SU-DHL-6 (cell line): Measurements from ENCODE around the gene DAPK2.

Source experiments
- H2AFZ ChIP-seq: fragments of 200-600 bp; sonication (generic); 2 replicates; pipeline ENCODE4 v1.6.1; 2014; ENCODE audit warnings: low read depth, mild to moderate bottlenecking, moderate library complexity, mixed read lengths, antibody characterized with exemption, low read length; ENCODE audit not compliant: severe bottlenecking
- H3F3A ChIP-seq: fragments of 200-600 bp; shearing (Covaris generic); 2 replicates; pipeline ENCODE4 v1.6.0; 2016; ENCODE audit warnings: antibody characterized with exemption, mild to moderate bottlenecking; ENCODE audit not compliant: insufficient read depth
- H3K27ac ChIP-seq: fragments of 200-600 bp; sonication (generic); 2 replicates; pipeline ENCODE4 v1.5.1; 2016; ENCODE audit warnings: low read depth, mild to moderate bottlenecking, low read length, moderate library complexity, mixed read lengths
- H3K27me3 ChIP-seq: fragments of 200-600 bp; sonication (generic), shearing (Covaris generic); 2 replicates; pipeline ENCODE4 v1.6.0; 2014; ENCODE audit warnings: mild to moderate bottlenecking, low read length
- H3K36me3 ChIP-seq: fragments of 200-600 bp; sonication (generic); 2 replicates; pipeline ENCODE4 v1.6.1; 2014; ENCODE audit warnings: mild to moderate bottlenecking, low read length, mixed read lengths
- H3K4me2 ChIP-seq: fragments of 300-600, 200-600 bp; shearing (Covaris generic), sonication (generic); 2 replicates; pipeline ENCODE4 v1.6.0; 2014; ENCODE audit warnings: low read length, low read depth, mild to moderate bottlenecking; ENCODE audit not compliant: poor library complexity, severe bottlenecking
- H3K4me3 ChIP-seq: fragments of 200-600 bp; sonication (generic); 2 replicates; pipeline ENCODE4 v1.5.1; 2014; ENCODE audit warnings: antibody characterized with exemption, low read length, mild to moderate bottlenecking, mixed read lengths; ENCODE audit not compliant: insufficient read depth, poor library complexity, severe bottlenecking
- H3K79me2 ChIP-seq: fragments of 200-600 bp; sonication (generic); 2 replicates; pipeline ENCODE4 v1.6.1; 2014; ENCODE audit warnings: mild to moderate bottlenecking, low read length, moderate library complexity; ENCODE audit not compliant: insufficient read depth
- H3K9ac ChIP-seq: fragments of 200-600 bp; sonication (generic); 2 replicates; pipeline ENCODE4 v1.7.0; 2014; ENCODE audit warnings: mild to moderate bottlenecking, low read length
- H3K9me2 ChIP-seq: fragments of 200-600 bp; sonication (generic); replicated peaks from 2 replicates; pipeline ENCODE4 v1.6.1; 2014; ENCODE audit warnings: low read length; ENCODE audit not compliant: insufficient read depth
- H3K9me3 ChIP-seq: fragments of 200-600 bp; sonication (generic); 2 replicates; pipeline ENCODE4 v1.6.1; 2014; ENCODE audit warnings: low read length, mixed read lengths; ENCODE audit not compliant: insufficient read depth
- H4K20me1 ChIP-seq: fragments of 200-600 bp; sonication (generic); 2 replicates; pipeline ENCODE4 v1.6.1; 2014; ENCODE audit warnings: low read depth, mild to moderate bottlenecking, antibody characterized with exemption, low read length, moderate library complexity, mixed read lengths
- EZH2phosphoT487 ChIP-seq: fragments of 200-600 bp; sonication (generic), shearing (Covaris generic); conservative IDR thresholded peaks from 2 replicates; pipeline ENCODE4 v1.6.1; 2018; ENCODE audit warnings: mild to moderate bottlenecking, antibody characterized with exemption, low read length, moderate library complexity, mixed read lengths
- TF ChIP-seq, protein P1 (sequence below): fragments of 200-600 bp; sonication (generic); IDR thresholded peaks from one replicate; pipeline ENCODE4 v1.5.1; 2017; ENCODE audit warnings: antibody characterized with exemption, mild to moderate bottlenecking, low read length, moderate library complexity; ENCODE audit not compliant: insufficient read depth, poor library complexity, severe bottlenecking

DAPK2 gene

DNA sequence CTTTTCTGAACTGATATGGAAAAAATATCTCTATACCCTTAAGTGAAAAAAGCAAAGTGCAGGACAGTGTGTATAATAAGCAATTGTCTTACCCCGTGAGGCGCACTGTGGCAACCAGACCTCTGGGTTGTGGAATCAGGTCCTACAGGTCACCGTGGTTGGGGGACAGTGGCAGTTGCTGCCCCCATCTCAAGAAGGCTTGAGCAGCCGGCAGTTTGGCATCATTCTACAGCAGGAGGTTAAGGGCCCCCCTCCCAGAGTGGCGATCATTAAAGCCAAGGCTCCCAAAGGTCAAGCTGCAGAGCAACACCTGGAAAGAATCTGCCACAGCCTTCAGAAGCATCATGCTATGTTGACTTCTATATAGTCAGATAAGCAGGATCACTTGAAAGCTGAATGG lies 156.5 kb downstream of the DAPK2 start:
- no peaks in the 10 kb centered on the region for H3K79me2 ChIP-seq
- no peak overlapping the region for H3K4me2 ChIP-seq
- H3K36me3 ChIP-seq = no peaks in the 10 kb centered on the region
- TF ChIP-seq EZH2phosphoT487 = no peak
- TF ChIP-seq, protein P1, sequence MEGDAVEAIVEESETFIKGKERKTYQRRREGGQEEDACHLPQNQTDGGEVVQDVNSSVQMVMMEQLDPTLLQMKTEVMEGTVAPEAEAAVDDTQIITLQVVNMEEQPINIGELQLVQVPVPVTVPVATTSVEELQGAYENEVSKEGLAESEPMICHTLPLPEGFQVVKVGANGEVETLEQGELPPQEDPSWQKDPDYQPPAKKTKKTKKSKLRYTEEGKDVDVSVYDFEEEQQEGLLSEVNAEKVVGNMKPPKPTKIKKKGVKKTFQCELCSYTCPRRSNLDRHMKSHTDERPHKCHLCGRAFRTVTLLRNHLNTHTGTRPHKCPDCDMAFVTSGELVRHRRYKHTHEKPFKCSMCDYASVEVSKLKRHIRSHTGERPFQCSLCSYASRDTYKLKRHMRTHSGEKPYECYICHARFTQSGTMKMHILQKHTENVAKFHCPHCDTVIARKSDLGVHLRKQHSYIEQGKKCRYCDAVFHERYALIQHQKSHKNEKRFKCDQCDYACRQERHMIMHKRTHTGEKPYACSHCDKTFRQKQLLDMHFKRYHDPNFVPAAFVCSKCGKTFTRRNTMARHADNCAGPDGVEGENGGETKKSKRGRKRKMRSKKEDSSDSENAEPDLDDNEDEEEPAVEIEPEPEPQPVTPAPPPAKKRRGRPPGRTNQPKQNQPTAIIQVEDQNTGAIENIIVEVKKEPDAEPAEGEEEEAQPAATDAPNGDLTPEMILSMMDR = no peak
- H3K27ac ChIP-seq = no peak overlapping the region
- H3K9ac ChIP-seq = no peak overlapping the region
- H2AFZ ChIP-seq = no peak overlapping the region
- H3K4me3 ChIP-seq = no peak overlapping the region
- no peaks in the 10 kb centered on the region for H3K9me3 ChIP-seq
- H3F3A ChIP-seq = no peaks in the 10 kb centered on the region
- H3K9me2 ChIP-seq = no peaks in the 10 kb centered on the region
- H3K27me3 ChIP-seq = no peaks in the 10 kb centered on the region
- H4K20me1 ChIP-seq = no peaks in the 10 kb centered on the region

DNA sequence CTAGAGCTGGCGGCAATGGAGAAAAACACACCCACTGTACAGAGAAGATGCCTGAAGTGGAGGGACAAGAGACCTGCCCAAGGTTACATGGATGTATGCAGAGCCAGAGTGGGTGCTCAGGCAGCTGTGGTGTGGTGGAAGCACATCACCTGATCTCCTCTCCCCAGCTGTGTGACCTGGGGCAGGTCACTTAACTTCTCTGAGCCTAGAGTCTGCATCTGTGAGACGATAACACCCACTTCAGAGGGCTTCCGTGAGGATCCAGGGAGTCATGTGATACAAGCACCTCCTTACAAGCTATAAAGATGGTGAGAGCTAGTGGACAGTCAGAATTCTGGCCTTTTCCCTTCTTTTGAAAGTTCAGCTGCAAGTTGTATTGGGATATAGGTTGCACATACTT lies 157.5 kb downstream of the DAPK2 start:
- Histone ChIP-seq H3K4me2 (no peak overlapping the region), H3K4me3 (no peak overlapping the region), H3K27me3 (no peaks in the 10 kb centered on the region), H2AFZ (no peak overlapping the region), H3K27ac (no peak overlapping the region), H3K79me2 (no peaks in the 10 kb centered on the region), H3K9me3 (no peaks in the 10 kb centered on the region), H4K20me1 (no peaks in the 10 kb centered on the region), H3F3A (no peaks in the 10 kb centered on the region), H3K36me3 (no peaks in the 10 kb centered on the region), H3K9me2 (no peaks in the 10 kb centered on the region), H3K9ac (no peak overlapping the region)
- TF ChIP-seq EZH2phosphoT487 = no peak
- TF ChIP-seq, protein P1 = no peak

DNA sequence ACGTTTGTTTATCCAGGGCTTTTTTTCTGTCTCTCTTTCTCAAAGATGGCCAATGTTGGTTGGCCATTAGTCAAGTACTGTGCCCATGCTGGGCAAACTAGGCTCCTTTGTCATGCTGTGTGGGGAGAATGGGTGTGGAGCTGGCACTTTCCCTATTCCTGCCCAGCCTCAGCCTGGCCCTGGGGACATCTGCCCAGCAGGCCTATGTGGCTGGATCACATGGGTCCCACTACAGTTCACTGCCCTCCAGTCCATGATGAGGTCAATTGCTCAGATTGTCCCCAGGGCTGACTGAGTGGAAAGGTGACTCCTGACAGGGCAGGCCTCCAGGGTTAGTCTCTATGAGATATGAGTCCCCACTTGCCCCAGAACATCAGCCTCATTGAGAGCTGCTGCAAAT lies 158.1 kb downstream of the DAPK2 start:
- Histone ChIP-seq H3K9me2 (no peaks in the 10 kb centered on the region), H3K9me3 (no peaks in the 10 kb centered on the region), H3F3A (no peaks in the 10 kb centered on the region), H4K20me1 (no peaks in the 10 kb centered on the region), H3K4me2 (no peak overlapping the region), H3K27ac (no peak overlapping the region), H3K27me3 (no peaks in the 10 kb centered on the region), H3K9ac (no peak overlapping the region), H2AFZ (no peak overlapping the region), H3K79me2 (no peaks in the 10 kb centered on the region), H3K36me3 (no peaks in the 10 kb centered on the region), H3K4me3 (no peak overlapping the region)
- no peak for TF ChIP-seq EZH2phosphoT487
- TF ChIP-seq, protein P1 = no peak
